Measurements from ENCODE around the gene BSND. TPM values are rescaled to one million over a fixed set of nuclear protein-coding genes. Genes with fewer than 3 reads are reported as not detected.
A peak's percentile ranks its signal among the peaks of the same experiment; 100 is the strongest.

The BSND gene
- total RNA-seq, 1 experiment from 2014 or later = 0.17 TPM

GRCh38 chr1:54980528-54981241 is 18.0 kb upstream of the BSND start, which contains the start of gene TMEM61:
Gene TMEM61 (plus strand): TSS chr1:54980628. CDS start chr1:54981066, 438 bp downstream.
- peak within 1 kb of the TSS; percentile 30 for H3K4me2 ChIP-seq (ENCODE audit: insufficient read depth, insufficient read length, low read length)

More at GRCh38 chr1:54980528-54981241, 18.0 kb upstream of the BSND start, which contains the start of gene TMEM61:
- H3K4me1 ChIP-seq (ENCODE audit: insufficient read depth, low read length) = peaks cover 9% of the 10 kb centered on the region; the same call in 1 of the 2 replicates
- WGBS (ENCODE audit: extremely low coverage, insufficient read length, low lambda C conversion rate) = no CpG with 5 or more reads among the region's 69 CpGs
- peak within 1 kb of the TSS; percentile 87 for H3K14ac ChIP-seq (ENCODE audit: insufficient read depth, low read length)
- no peak within 1 kb of the TSS for H2AK5ac ChIP-seq (ENCODE audit: insufficient read length, low read length)
- H3T11ph ChIP-seq (ENCODE audit: low read length) = no peak within 1 kb of the TSS
- Mint-ChIP-seq H3K36me3 (ENCODE audit: insufficient read depth in 1 of 3, low read depth in 3 of 3) (no peaks in the 10 kb centered on the region; a peak in 1 of 7 replicates), H3K9me3 (no peaks in the 10 kb centered on the region), H3K27me3 (ENCODE audit: low read depth) (peaks cover 40% of the 10 kb centered on the region), H3K4me1 (peaks cover 29 to 31% of the 10 kb centered on the region in 2 experiments), H3K27ac (peak within 1 kb of the TSS in 1 of 3 experiments; percentile 83; a peak in 1 of 7 replicates), H3K4me3 (peak within 1 kb of the TSS; percentile 59 to 72)
- H3K79me1 ChIP-seq (ENCODE audit: insufficient read depth, low read depth, low read length, poor library complexity, severe bottlenecking) = no peaks in the 10 kb centered on the region
- no peak within 1 kb of the TSS for H2BK15ac ChIP-seq (ENCODE audit: low read depth, low read length)
- no peaks in the 10 kb centered on the region for H4K20me1 ChIP-seq (ENCODE audit: control insufficient read depth, insufficient read depth, insufficient read length)
- no peak within 1 kb of the TSS for H4K91ac ChIP-seq (ENCODE audit: insufficient read length, low read depth, low read length)
- no peaks in the 10 kb centered on the region for H3K9me3 ChIP-seq (ENCODE audit: control insufficient read depth, low read depth, low read length)
- no peak within 1 kb of the TSS for H3K23ac ChIP-seq (ENCODE audit: insufficient read length, low read depth, low read length)
- H3K27me3 ChIP-seq (ENCODE audit: insufficient read depth, low read length) = no peaks in the 10 kb centered on the region; the same call in 1 of the 2 replicates
- no peak within 1 kb of the TSS for H3K9ac ChIP-seq (ENCODE audit: extremely low read depth, insufficient read length, low read length)
- H3K56ac ChIP-seq (ENCODE audit: insufficient read length, low read depth, low read length) = no peak within 1 kb of the TSS
- no peak within 1 kb of the TSS for H4K5ac ChIP-seq (ENCODE audit: insufficient read length, low read depth, low read length)
- no peak for TF ChIP-seq CTCF (conservative IDR thresholded peaks at IDR 0.05)
- H2BK5ac ChIP-seq (ENCODE audit: insufficient read length, low read length) = no peak within 1 kb of the TSS
- H2AFZ ChIP-seq (ENCODE audit: low read length) = no peak within 1 kb of the TSS
- peak; percentile 56 for DNase-seq
- no peaks in the 10 kb centered on the region for H3K79me2 ChIP-seq (ENCODE audit: insufficient read depth, low read length)
- H2BK20ac ChIP-seq (ENCODE audit: low read depth, low read length, poor library complexity, severe bottlenecking) = no peak within 1 kb of the TSS
- H2BK120ac ChIP-seq (ENCODE audit: low read depth, low read length, poor library complexity, severe bottlenecking) = no peak within 1 kb of the TSS
- H3K18ac ChIP-seq (ENCODE audit: insufficient read length, low read depth, low read length) = no peak within 1 kb of the TSS
- no peak within 1 kb of the TSS for H2BK12ac ChIP-seq (ENCODE audit: insufficient read length, low read depth, low read length)
- peaks cover 11% of the 10 kb centered on the region for H3K23me2 ChIP-seq (ENCODE audit: insufficient read length, low read depth, low read length, poor library complexity, severe bottlenecking)
- H4K8ac ChIP-seq (replicated peaks; ENCODE audit: insufficient read length, low read depth, low read length) = no peak within 1 kb of the TSS
- no peak within 1 kb of the TSS for H3K27ac ChIP-seq (ENCODE audit: insufficient read length, low read depth, low read length)
- H3K4ac ChIP-seq (ENCODE audit: low read depth, low read length) = no peak within 1 kb of the TSS
